ENCODE results near the gene KCTD10.

DNA sequence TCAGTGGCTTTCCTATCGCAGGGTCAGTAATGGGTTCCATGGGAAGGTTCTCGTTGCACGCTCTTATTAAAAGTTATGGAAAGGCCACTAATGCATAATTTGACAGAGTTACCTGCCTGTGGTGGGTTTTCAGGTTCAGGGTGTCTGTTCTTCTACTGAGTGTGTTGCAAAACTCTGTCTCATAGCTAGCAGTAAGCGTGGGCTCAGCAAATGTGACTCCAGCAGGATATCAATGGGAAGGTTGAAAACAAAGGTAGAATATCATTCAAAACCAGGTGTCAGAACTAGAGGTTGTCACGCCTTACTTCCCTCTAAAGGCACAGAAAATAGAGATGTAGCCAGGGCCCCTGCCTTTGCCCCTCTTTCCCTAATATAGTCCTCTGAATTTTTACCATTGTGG is 25.2 kb upstream of the KCTD10 start:
- TF ChIP-seq, protein P1, sequence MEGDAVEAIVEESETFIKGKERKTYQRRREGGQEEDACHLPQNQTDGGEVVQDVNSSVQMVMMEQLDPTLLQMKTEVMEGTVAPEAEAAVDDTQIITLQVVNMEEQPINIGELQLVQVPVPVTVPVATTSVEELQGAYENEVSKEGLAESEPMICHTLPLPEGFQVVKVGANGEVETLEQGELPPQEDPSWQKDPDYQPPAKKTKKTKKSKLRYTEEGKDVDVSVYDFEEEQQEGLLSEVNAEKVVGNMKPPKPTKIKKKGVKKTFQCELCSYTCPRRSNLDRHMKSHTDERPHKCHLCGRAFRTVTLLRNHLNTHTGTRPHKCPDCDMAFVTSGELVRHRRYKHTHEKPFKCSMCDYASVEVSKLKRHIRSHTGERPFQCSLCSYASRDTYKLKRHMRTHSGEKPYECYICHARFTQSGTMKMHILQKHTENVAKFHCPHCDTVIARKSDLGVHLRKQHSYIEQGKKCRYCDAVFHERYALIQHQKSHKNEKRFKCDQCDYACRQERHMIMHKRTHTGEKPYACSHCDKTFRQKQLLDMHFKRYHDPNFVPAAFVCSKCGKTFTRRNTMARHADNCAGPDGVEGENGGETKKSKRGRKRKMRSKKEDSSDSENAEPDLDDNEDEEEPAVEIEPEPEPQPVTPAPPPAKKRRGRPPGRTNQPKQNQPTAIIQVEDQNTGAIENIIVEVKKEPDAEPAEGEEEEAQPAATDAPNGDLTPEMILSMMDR (IDR thresholded peaks at IDR 0.05; ENCODE audit: low read length): no peak
- TF ChIP-seq EZH2 (IDR thresholded peaks at IDR 0.05; ENCODE audit: borderline replicate concordance, low read length): no peak

Measured in OCI-LY1 (cell line).